Activated T-helper 9 cell treated with anti-CD3 and anti-CD28 coated beads, Interleukin-2, amount 50 U/mL, for 16 hours (primary cell): ENCODE measurements around the gene ANKRD66.
"Not testable (repeated sequence)": the region's sequence is repeated elsewhere in the genome, so short reads cannot be mapped to it uniquely, and the experiment has no call there.

Experiments used
- DNase-seq: peaks from one replicate; pipeline ENCODE4 v3.0.0-alpha.2; 2020; ENCODE audit warnings: low read depth

ANKRD66 gene

DNA sequence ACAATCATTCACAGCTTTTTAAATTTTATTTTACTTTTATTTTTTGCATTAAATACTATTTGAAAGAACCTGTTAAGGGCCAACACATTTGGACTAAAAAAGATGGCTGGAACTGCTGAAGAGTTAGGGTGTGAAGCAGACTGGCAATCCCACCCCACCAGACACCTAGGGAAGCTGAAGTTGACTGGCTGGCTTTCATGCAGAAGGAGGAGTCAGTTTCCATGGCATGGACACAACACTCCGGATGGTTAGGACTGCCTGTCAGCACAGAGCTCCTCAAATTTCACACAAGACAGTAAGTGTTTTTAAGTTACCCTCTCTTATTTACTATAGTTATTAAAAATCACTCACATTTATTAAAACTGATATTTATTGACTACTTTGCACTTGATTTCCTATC lies at the start of gene ANKRD66:
Gene ANKRD66, plus strand, starts transcription at position 238 of the 400 bp plus-strand sequence. CDS start 5,016 bp downstream, outside the sequence.
- DNase-seq = no peak

GRCh38 chr6:46699970-46700369 lies 46.8 kb upstream of the ANKRD66 start:
- no peak for DNase-seq

DNA sequence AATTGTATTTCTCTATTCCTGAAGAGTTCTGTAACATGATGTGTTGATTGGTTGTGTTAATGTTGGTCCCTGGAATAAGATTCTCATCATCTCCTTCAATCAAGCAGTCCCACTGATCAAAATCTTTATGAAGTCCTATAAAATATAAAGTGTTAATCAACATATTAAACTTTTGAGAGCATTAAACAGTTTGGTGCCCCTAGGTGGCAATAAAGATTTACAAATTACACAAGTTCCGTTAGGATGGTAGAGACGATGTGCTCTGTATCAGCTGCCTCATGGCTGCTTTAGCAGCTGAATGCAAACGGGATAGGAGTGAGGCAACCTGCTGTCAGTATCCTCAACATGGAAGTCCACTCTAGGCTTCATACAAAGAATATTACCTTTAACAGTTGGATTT lies 42.2 kb upstream of the ANKRD66 start:
- DNase-seq = no peak

GRCh38 chr6:46706464-46706863 lies 40.3 kb upstream of the ANKRD66 start:
- DNase-seq = no peak

DNA sequence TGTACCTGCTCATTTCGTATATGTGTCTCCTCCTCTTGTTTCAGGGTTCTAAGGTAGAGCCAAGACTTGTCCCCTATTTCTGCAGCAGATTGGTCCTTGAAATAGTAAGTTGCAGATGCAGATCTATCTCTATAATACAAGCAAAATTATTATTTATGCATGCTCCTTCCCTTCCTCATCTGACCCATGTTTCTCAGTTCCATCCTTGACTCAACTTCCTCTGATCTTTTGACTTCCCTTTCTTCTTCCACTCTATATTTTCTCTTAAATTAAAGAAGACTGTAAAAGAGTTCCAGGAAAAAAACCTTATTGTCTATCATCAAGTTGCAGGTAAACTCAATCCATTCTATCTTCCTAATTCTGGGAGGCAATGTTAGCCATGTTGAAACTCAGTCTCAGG lies 35.2 kb upstream of the ANKRD66 start:
- no peak for DNase-seq

- DNase-seq = no peak
These were observed 31.6 kb upstream of the ANKRD66 start for GRCh38 chr6:46715141-46715540.

GRCh38 chr6:46719099-46719498 lies 27.6 kb upstream of the ANKRD66 start:
- no peak for DNase-seq

- DNase-seq = no peak
These were observed 26.3 kb upstream of the ANKRD66 start for GRCh38 chr6:46720401-46720800.

GRCh38 chr6:46729787-46730326 lies 16.9 kb upstream of the ANKRD66 start:
- DNase-seq = no peak

DNA sequence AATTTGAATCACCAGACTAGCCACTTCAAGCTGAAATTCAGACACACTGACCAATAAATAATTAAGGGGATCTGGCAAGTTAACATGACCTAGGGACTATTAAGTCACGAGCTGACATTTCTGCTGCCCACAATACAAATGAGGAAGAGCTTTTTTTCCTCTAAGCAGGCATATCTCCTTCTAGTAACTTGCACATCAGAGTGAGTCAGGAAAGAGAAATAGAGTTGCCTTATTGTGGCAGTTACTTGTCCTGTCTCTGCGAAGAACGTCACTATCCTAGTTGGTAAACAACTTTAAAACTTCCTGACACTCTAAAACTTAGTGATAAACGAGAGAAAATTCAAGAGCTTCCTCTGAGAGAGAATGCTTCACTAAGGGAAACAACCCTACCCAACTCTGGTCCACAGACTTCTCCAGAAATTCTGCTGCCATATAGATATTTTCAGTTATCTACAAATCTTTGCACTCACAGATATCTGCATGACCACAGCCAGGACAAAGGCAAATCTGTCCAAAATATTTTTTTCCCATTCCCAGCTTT lies 15.7 kb upstream of the ANKRD66 start:
- no peak for DNase-seq

GRCh38 chr6:46733341-46733801 lies 13.4 kb upstream of the ANKRD66 start:
- no peak for DNase-seq

DNA sequence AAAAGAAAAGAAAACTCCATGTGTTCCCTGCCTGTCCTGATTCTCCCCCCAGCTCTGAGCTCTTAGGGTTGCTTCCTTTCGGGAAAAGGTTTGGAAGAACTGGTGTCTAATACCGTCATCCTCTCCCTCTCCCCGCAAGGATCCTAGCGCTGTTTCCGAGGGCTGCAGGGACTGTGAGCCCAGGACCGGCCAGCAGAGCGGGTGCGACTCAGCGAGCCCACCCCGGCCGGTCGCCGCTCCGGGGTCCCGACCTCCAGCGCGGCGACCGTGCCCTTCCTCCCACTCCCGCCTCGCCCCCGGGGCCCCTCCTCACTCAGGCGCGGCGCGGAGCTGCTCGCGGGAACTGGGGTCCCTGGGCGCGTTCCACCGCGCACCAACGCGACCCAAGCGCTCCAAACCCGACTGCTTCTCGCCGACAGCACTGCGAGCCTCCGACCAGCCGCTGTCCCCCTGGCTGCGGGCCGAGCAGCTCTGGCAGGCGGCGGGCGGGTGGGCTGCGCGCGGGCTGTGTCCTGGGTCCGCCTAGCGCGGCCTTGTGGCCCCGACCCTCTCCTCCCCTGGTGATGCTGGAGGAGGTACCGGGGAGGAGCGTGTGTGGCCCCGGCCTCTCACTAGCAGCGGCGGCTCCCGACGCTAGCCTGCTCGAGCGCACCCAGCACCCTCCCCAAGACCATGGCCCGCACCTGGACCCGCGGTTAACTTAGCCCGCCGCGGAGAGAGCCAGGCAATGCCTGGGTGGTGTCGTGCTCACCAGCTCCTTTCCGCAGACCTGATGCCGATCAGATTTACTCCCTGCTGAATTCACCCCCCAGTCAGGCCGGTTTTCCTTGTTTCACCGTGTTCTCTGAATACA lies 11.6 kb upstream of the ANKRD66 start, which contains the start of gene PLA2G7:
Gene PLA2G7, minus strand, starts transcription at position 509 of the 853 bp plus-strand sequence. CDS start 12,484 bp downstream, outside the sequence.
- no peak for DNase-seq

GRCh38 chr6:46735720-46736031 lies 11.1 kb upstream of the ANKRD66 start:
- no peak for DNase-seq

DNA sequence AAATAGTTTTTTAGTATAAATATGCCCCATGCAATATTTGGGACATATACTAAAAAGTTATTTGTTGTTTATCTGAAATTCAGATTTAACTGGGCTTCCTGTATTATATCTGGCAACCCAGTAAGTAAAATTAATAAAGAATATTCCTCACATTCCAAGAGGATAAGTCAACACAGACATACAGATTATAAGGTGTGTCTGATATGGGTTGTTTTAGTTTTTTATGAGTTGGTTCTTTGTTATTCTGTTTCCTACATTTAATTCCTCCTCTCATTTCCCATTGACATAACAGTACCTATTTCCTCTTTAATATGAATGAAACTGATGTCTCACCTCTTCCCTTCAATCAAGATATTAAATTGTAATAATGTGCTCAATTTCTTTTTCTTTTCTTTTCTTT lies 9.8 kb upstream of the ANKRD66 start:
- DNase-seq = no peak

GRCh38 chr6:46741482-46741881 lies 5.3 kb upstream of the ANKRD66 start:
- no peak for DNase-seq

- no peak for DNase-seq
These were observed 4.8 kb upstream of the ANKRD66 start for GRCh38 chr6:46741910-46742309.

GRCh38 chr6:46743425-46744158 lies 3.1 kb upstream of the ANKRD66 start:
- no peak for DNase-seq

DNA sequence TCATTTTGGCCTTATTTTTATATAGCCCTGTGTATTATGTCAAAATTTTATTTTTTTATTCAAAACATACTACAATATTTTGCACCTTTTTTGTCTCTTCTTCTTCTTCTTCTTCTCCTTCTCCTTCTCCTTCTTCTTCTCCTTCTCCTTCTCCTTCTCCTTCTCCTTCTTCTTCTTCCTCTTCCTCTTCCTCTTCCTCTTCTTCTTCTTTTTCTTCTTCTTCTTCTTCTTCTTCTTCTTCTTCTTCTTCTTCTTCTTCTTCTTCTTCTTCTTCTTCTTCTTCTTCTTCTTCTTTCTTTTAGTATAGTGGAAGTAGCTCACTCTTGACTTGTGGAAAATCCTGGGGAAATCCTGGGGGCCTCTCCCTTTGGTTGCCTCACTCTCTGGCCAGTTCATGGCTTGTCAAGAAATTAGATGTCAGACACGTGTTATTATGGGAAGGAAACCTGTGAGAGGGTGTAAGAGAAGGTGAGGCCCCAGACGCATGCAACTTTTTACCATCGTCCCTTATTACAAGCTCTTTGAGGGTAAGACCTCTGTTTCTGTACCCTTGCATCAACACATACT lies 2.5 kb upstream of the ANKRD66 start:
- not testable (repeated sequence) for DNase-seq

DNA sequence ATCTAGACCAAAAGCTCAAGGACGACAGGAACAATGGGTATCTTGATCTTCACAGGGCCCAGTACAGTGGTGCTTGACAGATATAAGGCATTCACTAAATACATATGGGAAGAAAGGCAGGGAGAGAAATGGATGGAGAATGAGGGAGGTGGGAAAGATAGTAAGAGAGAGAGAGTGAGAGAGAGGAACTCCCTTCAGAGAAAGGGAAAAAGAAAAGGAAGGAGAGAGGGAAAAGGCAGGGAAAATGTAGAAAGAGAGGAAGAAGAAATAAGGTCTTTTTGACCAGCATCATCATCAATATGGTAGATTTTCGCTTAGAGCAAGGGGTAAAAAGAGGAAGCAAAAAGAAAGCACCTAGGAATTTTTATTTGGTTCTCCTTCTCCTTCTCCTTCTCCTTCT lies 760 bp upstream of the ANKRD66 start:
- no peak for DNase-seq

GRCh38 chr6:46748940-46749503 lies 2.3 kb downstream of the ANKRD66 start:
- no peak for DNase-seq

- no peak for DNase-seq
These were observed 3.0 kb downstream of the ANKRD66 start for GRCh38 chr6:46749731-46750130.

DNA sequence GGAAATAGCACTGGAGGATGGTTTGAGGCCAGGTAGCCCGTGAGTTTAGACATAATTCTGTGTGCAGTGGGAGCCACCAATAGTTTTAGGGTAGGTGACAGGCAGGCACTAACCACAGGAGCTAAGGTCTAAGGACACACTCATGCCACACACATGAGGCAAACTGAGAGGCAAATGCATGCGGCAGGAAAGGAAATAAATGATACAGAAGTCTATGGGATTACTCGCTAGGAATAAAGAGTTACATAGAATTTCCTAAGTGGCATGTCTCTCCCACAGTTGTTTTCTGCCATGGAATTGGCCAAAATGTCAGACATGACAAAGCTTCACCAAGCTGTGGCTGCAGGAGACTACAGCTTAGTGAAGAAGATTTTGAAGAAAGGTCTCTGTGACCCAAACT lies 4.9 kb downstream of the ANKRD66 start:
- no peak for DNase-seq
